GM18858 (cell line): ENCODE measurements around the gene STS.

ENCODE experiments used
- ATAC-seq: cut with Tn5 transposase; IDR thresholded peaks from one replicate; pipeline ENCODE4 v1.9.1; 2021; ENCODE audit not compliant: unreplicated experiment

The STS gene, protein sequence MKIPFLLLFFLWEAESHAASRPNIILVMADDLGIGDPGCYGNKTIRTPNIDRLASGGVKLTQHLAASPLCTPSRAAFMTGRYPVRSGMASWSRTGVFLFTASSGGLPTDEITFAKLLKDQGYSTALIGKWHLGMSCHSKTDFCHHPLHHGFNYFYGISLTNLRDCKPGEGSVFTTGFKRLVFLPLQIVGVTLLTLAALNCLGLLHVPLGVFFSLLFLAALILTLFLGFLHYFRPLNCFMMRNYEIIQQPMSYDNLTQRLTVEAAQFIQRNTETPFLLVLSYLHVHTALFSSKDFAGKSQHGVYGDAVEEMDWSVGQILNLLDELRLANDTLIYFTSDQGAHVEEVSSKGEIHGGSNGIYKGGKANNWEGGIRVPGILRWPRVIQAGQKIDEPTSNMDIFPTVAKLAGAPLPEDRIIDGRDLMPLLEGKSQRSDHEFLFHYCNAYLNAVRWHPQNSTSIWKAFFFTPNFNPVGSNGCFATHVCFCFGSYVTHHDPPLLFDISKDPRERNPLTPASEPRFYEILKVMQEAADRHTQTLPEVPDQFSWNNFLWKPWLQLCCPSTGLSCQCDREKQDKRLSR

GRCh38 chrX:7147413-7147977, at the start of gene STS:
STS (plus strand) TSS chrX:7147712; CDS start chrX:7253200, 105,488 bp downstream.
- ATAC-seq: peak; percentile 25

GRCh38 chrX:7100022-7100421, 47.5 kb upstream of the STS start:
- ATAC-seq: no peak

GRCh38 chrX:7102119-7102518, 45.4 kb upstream of the STS start:
- no peak for ATAC-seq

DNA sequence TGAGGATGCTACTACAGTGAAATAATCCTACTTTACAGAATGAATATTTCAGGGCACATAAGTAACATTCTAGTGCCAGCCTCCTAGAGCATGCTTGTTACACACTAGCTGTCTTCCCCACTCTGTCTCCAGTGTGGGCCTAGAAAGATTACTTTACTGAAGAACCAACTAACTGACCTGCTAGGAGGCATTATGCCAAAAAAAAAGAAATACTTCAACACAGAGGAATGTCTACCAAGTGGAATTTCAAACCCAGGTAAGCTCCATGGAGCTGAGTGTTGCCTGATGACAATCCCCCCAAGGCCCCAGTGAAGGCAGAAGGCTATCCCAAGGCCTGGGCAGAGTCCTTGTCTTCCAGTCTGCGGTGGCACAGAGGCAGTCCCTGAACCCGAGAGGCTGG, 40.9 kb upstream of the STS start:
- no peak for ATAC-seq

- no peak for ATAC-seq
These were observed 39.5 kb upstream of the STS start for GRCh38 chrX:7108030-7108429.

GRCh38 chrX:7109049-7109531, 38.4 kb upstream of the STS start:
- no peak for ATAC-seq

GRCh38 chrX:7109838-7110793, 37.4 kb upstream of the STS start:
- peak; percentile 66 for ATAC-seq

DNA sequence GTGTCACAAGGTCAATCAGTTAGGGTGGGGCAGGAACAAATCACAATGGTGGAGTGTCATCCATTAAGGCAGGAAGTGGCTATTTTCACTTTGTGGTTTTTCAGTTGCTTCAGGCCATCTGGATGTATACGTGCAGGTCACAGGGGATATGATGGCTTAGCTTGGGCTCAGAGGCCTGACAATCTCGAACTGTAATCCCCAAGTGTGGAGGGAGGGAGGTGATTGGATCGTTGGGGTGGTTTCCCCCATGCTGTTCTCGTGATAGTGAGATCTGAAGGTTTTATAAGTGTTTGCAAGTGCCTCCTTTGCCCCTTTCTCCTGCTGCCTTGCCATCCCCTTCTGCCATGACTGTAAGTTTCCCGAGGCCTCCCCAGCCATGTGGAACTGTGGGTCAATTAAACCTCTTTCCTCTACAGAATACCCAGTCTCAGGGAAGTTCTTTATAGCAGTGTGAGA, 36.7 kb upstream of the STS start:
- ATAC-seq: peak; percentile 41

DNA sequence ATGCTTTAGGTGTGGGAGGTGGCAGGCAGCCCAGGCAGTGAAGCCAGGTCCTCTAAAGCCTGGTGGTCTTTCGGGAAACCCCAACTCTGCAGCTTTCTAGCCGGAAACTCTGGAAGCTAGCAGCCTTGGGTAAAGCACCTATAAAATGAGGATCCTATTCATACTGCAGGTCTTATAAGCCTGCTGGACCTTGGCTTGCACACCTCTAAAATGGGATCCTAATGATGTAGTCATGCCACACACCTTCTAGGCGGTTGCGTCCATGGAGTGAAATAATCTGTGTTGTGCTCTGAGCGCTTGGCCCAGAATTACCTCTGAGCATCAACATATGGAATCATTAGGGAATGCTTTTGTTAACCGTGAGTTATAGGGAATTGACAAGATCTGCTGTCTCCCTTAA, 36.0 kb upstream of the STS start:
- ATAC-seq: no peak

GRCh38 chrX:7112071-7112470, 35.4 kb upstream of the STS start:
- no peak for ATAC-seq

- ATAC-seq: peak; percentile 65
These were observed 32.0 kb upstream of the STS start for GRCh38 chrX:7115557-7115956.

DNA sequence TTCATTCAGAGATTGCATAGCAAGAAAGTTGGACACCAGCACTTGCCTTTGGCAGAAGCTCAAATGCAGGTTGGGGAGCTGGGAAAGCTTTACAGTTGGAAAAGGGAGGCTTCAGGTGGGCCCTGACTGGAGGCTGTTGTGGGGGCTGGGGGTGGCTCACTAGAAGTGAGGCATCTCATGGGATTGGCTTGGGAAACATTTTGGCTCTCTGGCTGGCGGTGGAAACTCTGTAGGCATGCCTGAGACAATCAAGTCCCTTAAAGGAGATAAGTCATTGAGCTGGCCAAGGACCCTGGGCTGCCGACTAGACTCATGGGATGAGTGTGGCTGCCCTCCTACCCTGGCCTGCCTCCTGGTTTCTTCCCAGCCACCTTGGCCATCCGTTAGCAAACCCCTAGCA, 31.4 kb upstream of the STS start:
- no peak for ATAC-seq

- ATAC-seq: peak; percentile 28
These were observed 29.9 kb upstream of the STS start for GRCh38 chrX:7117587-7117986.

DNA sequence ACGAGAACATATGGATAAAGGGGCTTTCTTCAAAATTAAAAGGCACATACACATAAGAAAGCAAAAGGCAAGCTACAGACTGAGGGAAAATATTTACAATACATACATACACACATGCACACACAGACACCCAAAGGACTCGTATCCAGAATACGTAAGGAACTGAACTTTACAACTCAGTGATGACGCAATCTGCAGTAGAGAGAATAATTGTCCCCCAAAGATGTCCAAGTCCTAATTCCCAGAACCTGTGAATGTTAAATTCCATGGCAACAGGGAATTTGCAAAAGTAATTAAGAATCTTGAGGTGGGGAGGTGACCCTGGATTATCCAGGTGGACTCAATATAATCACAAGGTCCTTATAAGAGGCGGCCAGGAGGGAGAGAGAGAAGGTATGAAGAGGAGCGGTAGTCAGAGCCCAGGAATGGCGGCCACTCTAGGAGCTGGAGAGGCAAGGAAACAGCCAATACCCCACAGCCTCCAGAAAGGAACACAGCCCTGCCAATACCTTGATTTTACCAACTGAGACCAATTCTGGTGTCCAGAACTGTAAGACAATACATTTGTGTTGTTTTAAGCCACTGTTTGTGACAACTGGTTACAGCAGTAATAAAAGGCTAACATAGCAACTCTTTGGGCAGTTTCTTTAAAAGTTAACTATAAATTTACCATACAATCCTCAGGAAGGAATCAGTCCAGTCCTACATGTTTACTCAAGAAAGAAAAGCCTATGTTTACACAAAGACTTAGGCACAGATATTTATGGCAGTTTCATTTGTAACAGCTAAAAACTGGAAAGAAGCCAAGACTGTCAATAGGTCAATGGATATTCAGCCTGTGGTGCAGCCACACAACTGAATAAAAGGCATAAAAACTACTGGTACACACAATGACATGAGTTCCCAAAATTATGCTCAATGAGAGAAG, 27.3 kb upstream of the STS start:
- no peak for ATAC-seq

- ATAC-seq: no peak
These were observed 26.7 kb upstream of the STS start for GRCh38 chrX:7120878-7121219.

- no peak for ATAC-seq
These were observed 20.5 kb upstream of the STS start for GRCh38 chrX:7127056-7127455.

GRCh38 chrX:7131621-7132020, 15.9 kb upstream of the STS start:
- no peak for ATAC-seq

- ATAC-seq: peak; percentile 70
These were observed 15.0 kb upstream of the STS start for GRCh38 chrX:7132335-7133049.

- no peak for ATAC-seq
These were observed 14.5 kb upstream of the STS start for GRCh38 chrX:7133050-7133440.
